ENCODE data around the gene EPS15. TPM values are rescaled to one million over a fixed set of nuclear protein-coding genes. Genes with fewer than 3 reads are reported as not detected.
"Not testable (repeated sequence)": the region's sequence is repeated elsewhere in the genome, so short reads cannot be mapped to it uniquely, and the experiment has no call there.

Gene EPS15
- total RNA-seq, 4 donors from 2014 or later = 94.8 to 133 (median 125) TPM

DNA sequence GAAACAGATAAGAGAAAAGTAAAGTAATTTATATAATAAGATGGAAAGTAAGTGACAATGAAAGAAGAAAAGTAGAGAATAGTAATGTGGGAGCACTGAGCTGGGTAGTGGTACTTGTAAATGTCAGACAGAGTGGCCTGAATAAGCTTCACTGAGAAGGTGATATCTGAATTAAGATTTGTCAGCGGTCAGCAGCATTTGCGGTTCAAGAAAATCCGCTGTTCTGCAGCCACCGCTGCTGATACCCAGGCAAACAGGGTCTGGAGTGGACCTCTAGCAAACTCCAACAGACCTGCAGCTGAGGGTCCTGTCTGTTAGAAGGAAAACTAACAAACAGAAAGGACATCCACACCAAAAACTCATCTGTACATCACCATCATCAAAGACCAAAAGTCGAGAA is 132.8 kb downstream of the EPS15 start:
- H3K4me1 ChIP-seq; H3K4me3 ChIP-seq; H3K27me3 ChIP-seq; DNase-seq (ENCODE audit: low spot score in 2 of 2); H3K27ac ChIP-seq: not testable (repeated sequence)
- peaks cover 0 to 29% (median 2%) of the 10 kb centered on the region in 4 donors for H3K9me3 ChIP-seq
- WGBS, 2 donors = 97% methylated on average over 5 of the region's 5 CpGs
- H3K36me3 ChIP-seq = peaks cover 0 to 53% (median 0%) of the 10 kb centered on the region in 3 donors

DNA sequence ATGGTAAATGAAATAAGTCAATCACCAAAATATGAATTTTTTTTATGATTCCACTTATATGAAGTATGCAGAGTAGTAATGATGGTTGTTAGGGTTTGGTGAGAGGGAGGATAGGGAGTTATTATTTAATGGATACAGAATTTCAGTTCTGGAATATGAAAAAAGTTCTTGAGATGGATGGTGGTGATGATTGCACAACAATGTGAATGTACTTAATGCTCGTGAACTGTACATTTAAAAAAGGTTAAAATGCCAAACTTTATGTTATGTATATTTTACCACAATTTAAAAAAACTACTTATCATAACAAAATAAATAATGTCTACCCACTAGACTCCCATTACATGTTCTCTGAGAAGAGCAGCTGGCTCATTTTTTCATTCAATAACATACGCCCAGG is 133.3 kb downstream of the EPS15 start:
- Histone ChIP-seq H3K36me3 (peaks cover 0 to 54% (median 0%) of the 10 kb centered on the region in 3 donors), H3K27me3 (no peaks in the 10 kb centered on the region), H3K9me3 (peaks cover 0 to 29% (median 2%) of the 10 kb centered on the region in 4 donors), H3K27ac (no peak overlapping the region), H3K4me1 (no peaks in the 10 kb centered on the region), H3K4me3 (no peak overlapping the region)
- TF ChIP-seq EP300 (IDR thresholded peaks at IDR 0.05) (no peak), POLR2A (IDR thresholded peaks at IDR 0.05) (no peak)
- TF ChIP-seq, protein P1, sequence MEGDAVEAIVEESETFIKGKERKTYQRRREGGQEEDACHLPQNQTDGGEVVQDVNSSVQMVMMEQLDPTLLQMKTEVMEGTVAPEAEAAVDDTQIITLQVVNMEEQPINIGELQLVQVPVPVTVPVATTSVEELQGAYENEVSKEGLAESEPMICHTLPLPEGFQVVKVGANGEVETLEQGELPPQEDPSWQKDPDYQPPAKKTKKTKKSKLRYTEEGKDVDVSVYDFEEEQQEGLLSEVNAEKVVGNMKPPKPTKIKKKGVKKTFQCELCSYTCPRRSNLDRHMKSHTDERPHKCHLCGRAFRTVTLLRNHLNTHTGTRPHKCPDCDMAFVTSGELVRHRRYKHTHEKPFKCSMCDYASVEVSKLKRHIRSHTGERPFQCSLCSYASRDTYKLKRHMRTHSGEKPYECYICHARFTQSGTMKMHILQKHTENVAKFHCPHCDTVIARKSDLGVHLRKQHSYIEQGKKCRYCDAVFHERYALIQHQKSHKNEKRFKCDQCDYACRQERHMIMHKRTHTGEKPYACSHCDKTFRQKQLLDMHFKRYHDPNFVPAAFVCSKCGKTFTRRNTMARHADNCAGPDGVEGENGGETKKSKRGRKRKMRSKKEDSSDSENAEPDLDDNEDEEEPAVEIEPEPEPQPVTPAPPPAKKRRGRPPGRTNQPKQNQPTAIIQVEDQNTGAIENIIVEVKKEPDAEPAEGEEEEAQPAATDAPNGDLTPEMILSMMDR (IDR thresholded peaks at IDR 0.05) = no peak
- WGBS, 2 donors = 94 to 98% methylated on average over 2 of the region's 2 CpGs
- DNase-seq (ENCODE audit: low spot score in 2 of 2) = no peak

DNA sequence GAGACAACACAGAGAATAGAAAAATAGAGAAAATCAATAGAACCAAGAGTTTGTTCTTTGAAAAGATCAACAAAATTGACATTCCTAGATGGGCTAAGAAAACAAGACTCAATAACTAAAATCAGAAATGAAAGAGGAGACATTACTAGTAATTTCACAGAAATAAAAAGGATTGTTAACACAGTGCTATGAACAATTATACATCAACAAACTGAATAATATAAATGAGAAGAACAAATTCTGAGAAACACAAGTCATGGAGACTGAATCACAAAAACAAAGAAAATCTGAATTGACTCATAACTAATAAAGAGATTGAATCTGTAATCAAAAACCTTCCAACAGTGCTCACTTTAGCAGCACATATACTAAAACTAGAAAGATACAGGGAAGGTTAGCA is 137.1 kb downstream of the EPS15 start:
- no peaks in the 10 kb centered on the region for H3K4me1 ChIP-seq
- no peaks in the 10 kb centered on the region for H3K27me3 ChIP-seq
- H3K27ac ChIP-seq = no peak overlapping the region
- H3K9me3 ChIP-seq = peaks cover 0 to 29% (median 4%) of the 10 kb centered on the region in 4 donors
- DNase-seq (ENCODE audit: low spot score in 2 of 2) = no peak
- H3K4me3 ChIP-seq = no peak overlapping the region
- peaks cover 0 to 87% (median 7%) of the 10 kb centered on the region in 3 donors for H3K36me3 ChIP-seq
- TF ChIP-seq EP300 (IDR thresholded peaks at IDR 0.05) = no peak
- no peak for TF ChIP-seq POLR2A (IDR thresholded peaks at IDR 0.05)
- TF ChIP-seq, protein P1 (IDR thresholded peaks at IDR 0.05) = no peak

DNA sequence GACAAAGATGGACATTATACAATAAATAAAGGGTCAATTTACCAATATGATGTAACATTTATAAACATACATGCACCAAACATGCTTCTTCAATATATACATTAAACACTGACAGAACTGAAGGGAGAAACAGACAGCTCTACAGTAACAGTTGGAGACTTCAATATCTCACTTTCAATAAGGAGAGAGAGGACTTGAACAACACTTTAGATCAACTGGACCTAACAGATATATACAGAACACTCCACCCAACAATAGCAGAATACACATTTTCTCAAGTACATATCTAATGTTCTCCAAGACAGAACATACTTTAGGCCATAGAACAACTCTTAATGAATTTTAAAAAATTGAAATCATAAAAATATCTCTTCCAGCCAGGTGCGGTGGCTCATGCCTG is 138.1 kb downstream of the EPS15 start:
- DNase-seq (ENCODE audit: low spot score in 2 of 2) = no peak
- WGBS, 2 donors = 100% methylated on average over 1 of the region's 1 CpG
- Histone ChIP-seq H3K4me1 (no peaks in the 10 kb centered on the region), H3K36me3 (peaks cover 2 to 87% (median 7%) of the 10 kb centered on the region in 3 donors), H3K4me3 (no peak overlapping the region), H3K9me3 (peaks cover 0 to 23% (median 2%) of the 10 kb centered on the region in 4 donors), H3K27ac (no peak overlapping the region), H3K27me3 (no peaks in the 10 kb centered on the region)
- TF ChIP-seq POLR2A (IDR thresholded peaks at IDR 0.05) (no peak), EP300 (IDR thresholded peaks at IDR 0.05) (no peak)
- TF ChIP-seq, protein P1 (IDR thresholded peaks at IDR 0.05) = no peak

DNA sequence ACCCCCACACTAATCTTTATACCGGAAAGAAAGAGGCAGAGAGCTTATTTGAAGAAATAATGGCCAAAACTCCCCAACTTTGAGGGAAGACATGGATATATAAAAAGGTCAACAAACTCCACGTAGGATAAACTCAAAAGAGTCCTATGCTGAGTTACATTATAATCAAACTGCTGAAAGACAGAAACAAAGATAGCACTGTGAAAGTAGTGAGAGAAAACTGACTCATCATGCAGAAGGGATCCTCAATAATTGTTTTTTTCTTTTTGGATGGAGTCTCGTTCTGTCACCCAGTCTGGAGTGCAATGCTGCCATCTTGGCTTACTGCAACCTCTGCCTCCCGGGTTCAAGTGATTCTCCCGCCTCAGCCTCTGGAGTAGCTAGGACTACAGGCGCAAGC is 140.2 kb downstream of the EPS15 start:
- no peak for DNase-seq (ENCODE audit: low spot score in 2 of 2)
- no peak overlapping the region for H3K4me3 ChIP-seq
- H3K4me1 ChIP-seq = no peaks in the 10 kb centered on the region
- WGBS, 2 donors = 86 to 87% methylated on average over 6 of the region's 6 CpGs
- TF ChIP-seq, protein P1 (IDR thresholded peaks at IDR 0.05) = no peak
- TF ChIP-seq POLR2A (IDR thresholded peaks at IDR 0.05) (no peak), EP300 (IDR thresholded peaks at IDR 0.05) (no peak)
- H3K36me3 ChIP-seq = peaks cover 2 to 84% (median 7%) of the 10 kb centered on the region in 3 donors
- no peak overlapping the region for H3K27ac ChIP-seq
- peaks cover 0 to 7% (median 2%) of the 10 kb centered on the region in 4 donors for H3K9me3 ChIP-seq
- H3K27me3 ChIP-seq = no peaks in the 10 kb centered on the region

DNA sequence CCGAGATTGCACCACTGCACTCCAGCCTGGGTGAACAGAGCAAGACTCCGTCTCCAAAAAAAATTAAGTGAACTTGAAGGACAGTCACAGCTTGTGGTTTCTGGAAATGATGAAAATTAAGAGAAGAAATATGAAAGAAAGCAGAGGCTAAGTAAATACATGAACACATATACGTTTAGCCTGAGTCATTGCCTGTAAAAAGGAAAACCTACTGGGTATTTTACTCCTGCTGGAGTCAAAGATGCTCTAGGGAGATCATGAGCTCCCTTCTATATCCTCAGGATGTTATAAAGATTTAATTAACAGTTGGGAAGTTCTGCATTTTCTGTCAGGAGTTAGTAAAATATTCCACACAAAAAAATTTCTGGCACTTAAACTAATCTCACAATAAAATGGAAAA is 145.2 kb downstream of the EPS15 start:
- WGBS, 2 donors = 90 to 93% methylated on average over 3 of the region's 3 CpGs
- TF ChIP-seq EP300 (IDR thresholded peaks at IDR 0.05) (no peak), POLR2A (IDR thresholded peaks at IDR 0.05) (no peak)
- TF ChIP-seq, protein P1 (IDR thresholded peaks at IDR 0.05) = no peak
- H3K27ac ChIP-seq = no peak overlapping the region
- H3K4me1 ChIP-seq = no peaks in the 10 kb centered on the region
- no peak overlapping the region for H3K4me3 ChIP-seq
- H3K27me3 ChIP-seq = no peaks in the 10 kb centered on the region
- peaks cover 0 to 76% (median 2%) of the 10 kb centered on the region in 3 donors for H3K36me3 ChIP-seq
- H3K9me3 ChIP-seq = no peaks in the 10 kb centered on the region
- no peak for DNase-seq (ENCODE audit: low spot score in 2 of 2)

Measured in tibial nerve (tissue), 4 donors.